H4 (cell line): ENCODE measurements around the gene AGXT2. TPM values are rescaled to one million over a fixed set of nuclear protein-coding genes. Genes with fewer than 3 reads are reported as not detected.

Source experiments
- DNase-seq: peaks from one replicate; pipeline ENCODE4 v3.0.0-alpha.2; 2015; ENCODE audit warnings: low spot score
- total RNA-seq: library from RNA; depleted of rRNA; stranded (reverse); fragments of >200 nt; shearing (Covaris generic); gene quantifications from 2 replicates; pipeline ENCODE4 v1.2.3, GENCODE V29; 2014; rRNA removed

AGXT2 gene
- total RNA-seq, result not detected in 2 replicates

GRCh38 chr5:35047785-35048404 is at the start of gene AGXT2:
Gene AGXT2, minus strand, starts transcription at chr5:35047949. Its CDS starts 57 bp downstream, at chr5:35047892.
- DNase-seq, result no peak

DNA sequence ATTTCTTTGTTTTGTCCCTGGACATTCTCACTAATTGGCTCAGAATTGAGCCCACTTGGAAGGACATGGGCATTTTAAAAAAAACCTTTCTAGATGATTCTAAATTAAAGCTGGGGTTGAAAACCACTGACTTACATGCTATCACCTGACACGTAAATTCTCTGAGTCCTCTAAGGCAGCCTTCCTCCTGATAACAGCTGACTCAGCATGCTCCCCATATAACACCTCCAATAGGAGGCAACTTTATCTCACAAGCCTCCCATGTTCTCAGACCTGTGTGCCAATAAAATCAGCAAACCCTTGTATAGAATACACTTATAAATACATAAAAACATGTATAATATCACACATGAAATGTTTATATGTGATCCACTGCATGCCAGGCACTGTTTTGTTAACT is 49.2 kb upstream of the AGXT2 start:
- no peak for DNase-seq

- DNase-seq, result no peak
Measured at GRCh38 chr5:35096216-35096615, 48.5 kb upstream of the AGXT2 start.

DNA sequence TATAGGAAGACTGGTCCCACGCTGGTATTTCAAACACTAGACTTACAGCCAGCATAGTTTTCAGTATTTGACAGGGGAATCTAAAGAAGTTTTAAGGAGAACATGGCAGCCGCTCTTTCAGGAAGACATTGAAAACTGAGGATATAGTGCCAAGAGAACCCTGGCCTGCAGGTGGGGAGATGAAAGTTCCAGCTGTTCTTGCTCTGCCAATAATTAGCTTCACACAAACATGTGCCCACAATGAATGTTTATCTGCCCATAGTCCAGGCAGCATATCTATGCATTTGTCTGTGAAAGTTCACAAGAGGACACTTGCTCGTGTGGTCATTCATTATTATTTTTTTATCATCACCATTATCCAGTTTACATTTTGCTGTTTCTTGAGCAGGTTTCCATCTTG is 47.6 kb upstream of the AGXT2 start:
- DNase-seq, result no peak

DNA sequence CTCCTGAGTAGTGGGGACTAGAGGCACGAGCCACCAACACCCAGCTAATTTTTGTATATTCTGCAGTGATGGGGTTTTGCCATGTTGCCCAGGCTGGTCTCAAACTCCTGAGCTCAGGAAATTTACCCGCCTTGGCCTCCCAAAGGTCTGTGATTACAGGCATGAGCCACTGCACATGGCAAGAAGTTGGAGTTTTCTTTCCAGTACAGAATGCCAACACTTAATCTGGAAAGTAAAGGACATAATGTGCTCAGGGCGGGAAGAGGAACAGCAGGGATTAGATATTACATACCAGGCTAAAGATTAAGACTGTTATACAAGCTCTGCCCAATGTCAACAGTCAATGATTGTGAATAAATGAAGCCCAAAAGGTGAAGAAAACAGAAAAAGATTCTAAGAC is 47.2 kb upstream of the AGXT2 start:
- DNase-seq, result no peak

- DNase-seq, result no peak
Measured at GRCh38 chr5:35092703-35093102, 45.0 kb upstream of the AGXT2 start.

DNA sequence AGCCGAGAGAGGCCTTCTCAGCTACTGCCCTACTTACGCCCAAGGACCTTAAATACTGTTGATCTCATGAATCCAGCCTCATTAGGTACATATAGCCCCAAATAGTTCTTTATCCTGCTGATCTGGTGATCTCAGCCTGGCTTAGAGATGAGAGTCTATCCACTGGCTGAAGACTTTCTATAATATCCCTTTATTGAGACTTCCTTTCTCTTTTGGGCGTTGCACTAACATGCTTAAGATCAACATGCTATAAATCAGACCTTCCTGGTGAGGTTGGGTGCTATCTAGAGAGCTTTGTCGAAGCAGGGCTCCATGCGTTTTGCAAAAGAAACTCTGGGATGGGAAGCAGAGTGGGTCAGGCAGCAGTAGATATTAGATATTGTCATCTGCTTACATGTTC is 44.0 kb upstream of the AGXT2 start:
- no peak for DNase-seq

- DNase-seq, result peak; percentile 63
Measured at GRCh38 chr5:35089334-35090314, 41.9 kb upstream of the AGXT2 start.

DNA sequence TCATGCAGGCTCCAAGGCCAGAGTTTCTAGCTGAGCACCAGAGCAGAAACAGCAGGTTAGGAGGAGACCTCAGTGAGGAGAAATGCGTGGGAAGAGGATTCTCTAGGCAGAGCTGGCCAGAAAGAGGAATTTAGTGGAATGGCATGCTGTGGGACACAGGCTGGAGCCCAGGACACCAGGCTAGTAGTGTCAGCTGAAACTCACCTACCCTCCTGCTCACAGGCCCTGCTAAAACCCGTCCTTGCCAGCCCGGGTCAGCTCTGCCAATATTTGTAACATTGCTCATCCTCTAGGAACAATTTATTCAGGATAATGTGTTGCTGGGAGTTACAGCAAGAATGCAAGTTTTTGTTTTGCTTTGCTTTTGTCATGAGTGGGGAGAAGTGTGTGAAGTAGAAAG is 40.2 kb upstream of the AGXT2 start:
- DNase-seq, result no peak

- DNase-seq, result no peak
Measured at GRCh38 chr5:35083150-35083549, 35.4 kb upstream of the AGXT2 start.

GRCh38 chr5:35082530-35082929 is 34.8 kb upstream of the AGXT2 start:
- DNase-seq, result no peak

GRCh38 chr5:35081134-35081533 is 33.4 kb upstream of the AGXT2 start:
- DNase-seq, result no peak

GRCh38 chr5:35073160-35073559 is 25.4 kb upstream of the AGXT2 start:
- DNase-seq, result no peak

- no peak for DNase-seq
Measured at GRCh38 chr5:35069188-35069587, 21.4 kb upstream of the AGXT2 start.

DNA sequence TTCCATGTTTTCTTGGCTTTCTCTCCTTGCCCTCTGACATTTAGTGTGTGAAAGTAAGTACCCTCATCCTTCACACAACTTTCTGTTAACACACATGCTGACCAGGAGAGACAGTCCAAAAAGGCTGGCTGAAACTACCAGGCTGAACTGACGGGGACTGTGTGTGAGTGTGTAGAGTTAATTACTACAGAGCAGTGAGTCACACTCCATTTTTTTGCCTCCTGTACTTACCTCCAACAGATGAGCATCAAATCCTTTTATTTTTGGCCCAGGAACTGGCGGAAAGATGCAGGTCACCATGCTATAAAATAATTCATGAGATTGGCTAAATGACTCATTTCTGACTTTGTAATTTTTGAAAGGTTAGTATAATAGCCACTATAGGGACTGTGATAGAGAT is 20.2 kb upstream of the AGXT2 start:
- peak; percentile 25 for DNase-seq

GRCh38 chr5:35066260-35066795 is 18.6 kb upstream of the AGXT2 start:
- DNase-seq, result no peak

- no peak for DNase-seq
Measured at GRCh38 chr5:35063414-35063813, 15.7 kb upstream of the AGXT2 start.

DNA sequence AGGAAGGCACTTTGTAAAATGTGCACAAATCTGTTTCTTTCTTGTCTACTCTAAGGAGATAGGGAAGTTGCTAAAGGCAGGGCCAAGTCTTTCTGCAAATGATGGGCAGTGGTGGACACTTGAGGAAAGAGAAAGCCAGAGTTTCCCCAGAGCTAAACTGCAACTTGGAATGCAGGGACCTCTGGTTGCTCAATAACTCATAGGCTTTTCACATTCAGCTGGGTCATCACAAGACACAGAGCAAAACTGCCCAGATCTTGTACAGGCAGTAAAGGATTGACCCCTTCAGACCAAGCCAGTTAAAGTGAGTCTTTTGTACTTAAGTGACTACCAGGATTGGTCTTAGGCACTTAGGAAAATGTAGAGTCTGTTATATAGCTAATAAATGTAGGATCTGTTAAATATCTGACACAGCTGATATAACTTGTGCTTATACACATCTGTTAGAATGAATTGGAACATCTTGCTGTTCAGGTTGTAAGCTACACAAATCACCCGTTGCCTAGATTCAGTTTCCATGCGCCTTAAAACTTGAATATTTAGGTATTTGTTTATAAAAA is 13.5 kb upstream of the AGXT2 start:
- DNase-seq, result no peak

DNA sequence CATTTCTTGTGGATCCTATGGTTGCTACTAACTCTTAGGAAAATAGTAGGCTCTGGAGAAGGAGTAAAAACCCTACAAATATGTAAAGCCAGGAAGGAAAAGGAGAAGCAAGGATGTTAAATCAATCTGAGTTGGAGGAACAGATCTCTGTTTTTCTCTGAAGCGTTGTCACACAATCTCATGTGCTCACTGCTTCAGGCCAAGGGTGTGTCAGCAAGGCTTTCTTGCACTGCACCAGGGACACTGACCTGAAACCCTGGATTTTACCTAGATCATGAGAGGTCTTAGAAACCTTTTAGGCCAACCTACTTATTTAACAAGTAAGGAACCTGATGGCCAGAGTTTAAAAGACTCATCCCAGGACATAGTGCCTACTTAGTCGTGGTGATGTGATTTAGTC is 12.5 kb upstream of the AGXT2 start:
- DNase-seq, result no peak

- DNase-seq, result no peak
Measured at GRCh38 chr5:35059251-35059650, 11.5 kb upstream of the AGXT2 start.

DNA sequence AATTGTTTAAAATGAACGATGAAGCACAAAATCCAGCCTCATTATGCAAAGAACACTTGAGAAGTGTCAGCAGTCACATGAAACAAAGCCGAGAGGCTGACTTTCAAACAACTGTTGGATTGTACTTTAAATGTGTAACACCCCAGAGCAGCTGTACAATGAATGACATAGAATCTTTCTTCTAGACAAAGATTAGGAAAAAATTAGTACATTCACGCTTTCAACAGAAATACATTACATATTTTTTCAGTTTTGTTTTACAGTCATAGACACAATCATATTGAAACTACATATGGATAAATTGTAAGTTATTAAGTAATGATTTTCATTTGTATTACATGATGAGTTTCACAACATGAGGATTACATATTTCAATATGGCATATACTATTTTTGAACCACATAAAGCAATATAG is 10.6 kb upstream of the AGXT2 start:
- DNase-seq, result no peak

GRCh38 chr5:35056686-35057085 is 8.9 kb upstream of the AGXT2 start:
- DNase-seq, result no peak

GRCh38 chr5:35052838-35053237 is 5.1 kb upstream of the AGXT2 start:
- DNase-seq, result no peak
